H1 (cell line): Measurements from ENCODE around the gene FBXO38. TPM values are rescaled to one million over a fixed set of nuclear protein-coding genes. Genes with fewer than 3 reads are reported as not detected.

ENCODE experiments used
- CTCF ChIA-PET: fragments of 300-600 bp; sonication (Branson Sonifier 250); formaldehyde crosslinking; loops from one replicate; lab custom pipeline; 2021; ENCODE audit not compliant: partially characterized antibody; lab: Charles Lee
- POLR2A ChIA-PET: fragments of 300-600 bp; sonication (Branson Sonifier 250); formaldehyde crosslinking; loops from one replicate; lab custom pipeline; 2021; ENCODE audit warnings: inconsistent platforms; ENCODE audit not compliant: partially characterized antibody; lab: Charles Lee
- DNase-seq, 2 experiments: peaks; one replicate each; pipeline versions ENCODE4 v3.0.0 to v3.0.0-alpha.2; 2010 to 2022; ENCODE audit warnings: low spot score in 2 of 2, low read depth in 1 of 2, mixed read lengths in 1 of 2
- FAIRE-seq: peaks from 2 replicates; lab custom pipeline; 2011; peaks lifted over from hg19 to GRCh38; lab: Jason Lieb, UNC
- H2AFZ ChIP-seq: 2 replicates; pipeline ENCODE4 v1.8.1; 2012; ENCODE audit warnings: low read length, inconsistent platforms
- H2AK5ac ChIP-seq: 2 replicates; pipeline ENCODE4 v1.6.1; 2013; ENCODE audit warnings: low read depth, low read length
- H2BK120ac ChIP-seq: replicated peaks from 2 replicates; pipeline ENCODE3; 2013; ENCODE audit warnings: low read depth, low read length, inconsistent platforms
- H2BK12ac ChIP-seq: 2 replicates; pipeline ENCODE4 v1.6.1; 2013; ENCODE audit warnings: low read depth, low read length
- H2BK15ac ChIP-seq: 2 replicates; pipeline ENCODE4 v1.6.1; 2013; ENCODE audit warnings: low read length
- H2BK20ac ChIP-seq: 2 replicates; pipeline ENCODE4 v1.6.1; 2013; ENCODE audit warnings: low read length
- H2BK5ac ChIP-seq: 2 replicates; pipeline ENCODE4 v1.6.1; 2013; ENCODE audit warnings: low read depth, low read length
- H3K14ac ChIP-seq: 2 replicates; pipeline ENCODE4 v1.6.1; 2013; ENCODE audit warnings: inconsistent platforms; ENCODE audit not compliant: insufficient read length
- H3K18ac ChIP-seq: 2 replicates; pipeline ENCODE4 v1.6.1; 2013; ENCODE audit warnings: low read length; ENCODE audit errors: extremely low read depth
- H3K23ac ChIP-seq: 2 replicates; pipeline ENCODE4 v1.6.1; 2013; ENCODE audit warnings: inconsistent platforms; ENCODE audit not compliant: insufficient read length
- H3K23me2 ChIP-seq: 2 replicates; pipeline ENCODE4 v1.6.1; 2013; ENCODE audit warnings: low read depth, low read length
- H3K27ac ChIP-seq: 2 replicates; pipeline ENCODE4 v1.6.1; 2011; ENCODE audit warnings: low read depth, low read length, inconsistent platforms
- H3K27me3 ChIP-seq, 4 experiments: replicated peaks in 1 of 4; 1 replicate in 1 of 4; 2 replicates in 3 of 4; pipeline versions ENCODE4 v1.6.1 to v1.8.1; 2011 to 2013; ENCODE audit warnings: low read length in 3 of 4, mild to moderate bottlenecking in 3 of 4, inconsistent platforms in 2 of 4, mixed read lengths in 2 of 4, moderate library complexity in 1 of 4; ENCODE audit not compliant: control insufficient read depth in 3 of 4, insufficient read depth in 3 of 4; ENCODE audit errors: extremely low read depth in 1 of 4
- H3K36me3 ChIP-seq, 4 experiments: 2 replicates each; pipeline versions ENCODE4 v1.6.1 to v1.8.1; 2011 to 2013; ENCODE audit warnings: mild to moderate bottlenecking in 4 of 4, low read length in 3 of 4, moderate library complexity in 2 of 4, control low read depth in 1 of 4, inconsistent platforms in 1 of 4; ENCODE audit not compliant: insufficient read depth in 4 of 4, control insufficient read depth in 2 of 4
- H3K4ac ChIP-seq: replicated peaks from 2 replicates; pipeline ENCODE3; 2013; ENCODE audit warnings: low read length, low read depth, mixed read lengths, inconsistent platforms; ENCODE audit not compliant: insufficient read length
- H3K4me1 ChIP-seq, 4 experiments: replicated peaks in 1 of 4; 1 replicate in 1 of 4; 2 replicates in 3 of 4; pipeline versions ENCODE4 v1.6.1 to v1.8.1; 2011 to 2013; ENCODE audit warnings: low read length in 3 of 4, inconsistent platforms in 2 of 4, mixed read lengths in 1 of 4; ENCODE audit not compliant: insufficient read depth in 4 of 4, control insufficient read depth in 3 of 4
- H3K4me2 ChIP-seq, 2 experiments: 2 replicates each; pipeline versions ENCODE4 v1.6.1 to v1.8.1; 2011 to 2013; ENCODE audit warnings: low read depth in 2 of 2, low read length in 2 of 2, control low read depth in 1 of 2, inconsistent platforms in 1 of 2, mild to moderate bottlenecking in 1 of 2; ENCODE audit not compliant: insufficient read depth in 1 of 2
- H3K4me3 ChIP-seq, 4 experiments: fragments of 200-600, 300-600 bp in 1 of 4; sonication (generic), shearing (Covaris generic), sonication (Bioruptor Twin) in 1 of 4; 2 replicates each; pipeline versions ENCODE4 v1.5.1 to v1.8.1; 2011 to 2016; ENCODE audit warnings: low read length in 4 of 4, low read depth in 3 of 4, control low read depth in 2 of 4, inconsistent platforms in 2 of 4, mild to moderate bottlenecking in 2 of 4, mixed read lengths in 1 of 4, moderate library complexity in 1 of 4; ENCODE audit not compliant: insufficient read depth in 2 of 4; ENCODE audit errors: extremely low read depth in 1 of 4
- H3K56ac ChIP-seq: replicated peaks from 2 replicates; pipeline ENCODE3; 2013; ENCODE audit warnings: low read depth, mild to moderate bottlenecking, mixed read lengths, low read length, inconsistent platforms; ENCODE audit not compliant: insufficient read length
- H3K79me1 ChIP-seq: 2 replicates; pipeline ENCODE4 v1.6.1; 2013; ENCODE audit warnings: low read depth, low read length, control low read depth
- H3K79me2 ChIP-seq, 2 experiments: 2 replicates each; pipeline versions ENCODE4 v1.6.1 to v1.8.1; 2012 to 2013; ENCODE audit warnings: low read length in 2 of 2, mild to moderate bottlenecking in 2 of 2, inconsistent platforms in 1 of 2; ENCODE audit not compliant: insufficient read depth in 2 of 2, control insufficient read depth in 1 of 2
- H3K9ac ChIP-seq, 4 experiments: replicated peaks in 1 of 4; 1 replicate in 1 of 4; 2 replicates in 3 of 4; pipeline versions ENCODE4 v1.6.1 to v1.8.1; 2011 to 2013; ENCODE audit warnings: low read depth in 3 of 4, low read length in 3 of 4, control low read depth in 2 of 4, mild to moderate bottlenecking in 2 of 4, moderate library complexity in 2 of 4, inconsistent platforms in 1 of 4; ENCODE audit errors: extremely low read depth in 1 of 4
- H3K9me3 ChIP-seq, 2 experiments: 2 replicates each; pipeline versions ENCODE4 v1.6.1 to v1.8.1; 2012 to 2013; ENCODE audit warnings: mild to moderate bottlenecking in 2 of 2, moderate library complexity in 2 of 2, control low read depth in 1 of 2, inconsistent platforms in 1 of 2, low read depth in 1 of 2, low read length in 1 of 2, mixed read lengths in 1 of 2; ENCODE audit not compliant: insufficient read depth in 2 of 2
- H4K20me1 ChIP-seq, 2 experiments: replicated peaks in 1 of 2; 2 replicates each; pipeline versions ENCODE3 to v1.8.1; 2011 to 2013; ENCODE audit warnings: inconsistent platforms in 2 of 2, low read length in 2 of 2, mild to moderate bottlenecking in 1 of 2; ENCODE audit not compliant: insufficient read depth in 2 of 2, control insufficient read depth in 1 of 2
- H4K5ac ChIP-seq: 2 replicates; pipeline ENCODE4 v1.6.1; 2013; ENCODE audit warnings: low read length, low read depth, mixed read lengths, inconsistent platforms; ENCODE audit not compliant: insufficient read length
- H4K8ac ChIP-seq: 2 replicates; pipeline ENCODE4 v1.8.0; 2013; ENCODE audit warnings: mild to moderate bottlenecking, moderate library complexity, low read length, inconsistent platforms; ENCODE audit not compliant: insufficient read depth; ENCODE audit errors: extremely low read depth
- H4K91ac ChIP-seq: replicated peaks from 2 replicates; pipeline ENCODE3; 2013; ENCODE audit warnings: low read length, mixed read lengths, inconsistent platforms; ENCODE audit not compliant: insufficient read length
- WGBS, 2 experiments: shearing (Covaris generic) in 1 of 2; methylation state at CpG; one replicate each; pipeline versions ENCODE4 v1.1.6 to v1.1.7; 2013 to 2015; ENCODE audit warnings: low lambda C conversion rate in 2 of 2, mixed read lengths in 2 of 2, inconsistent platforms in 1 of 2, low coverage in 1 of 2, missing lambda C conversion rate in 1 of 2; ENCODE audit not compliant: insufficient replicate concordance in 2 of 2, insufficient coverage in 1 of 2, insufficient read length in 1 of 2; ENCODE audit errors: extremely low coverage in 1 of 2, missing lambda C conversion rate in 1 of 2; 5-methylcytosine and 5-hydroxymethylcytosine counted together
- polyA plus RNA-seq, 7 experiments: library from polyadenylated mRNA; depleted of rRNA in 3 of 7; stranded (reverse) in 5 of 7; unstranded in 2 of 7; fragments of >200 nt in 5 of 7; fragments of 200-250 nt in 2 of 7; gene quantifications; 1 replicate in 5 of 7; 2 replicates in 1 of 7; 4 replicates in 1 of 7; pipeline versions ENCODE4 v1.2.1 to v1.2.3, GENCODE V29; 2011 to 2013; ENCODE audit warnings: missing spikeins in 2 of 7, mixed read lengths in 2 of 7
- total RNA-seq: library from RNA; stranded (reverse); fragmentation: NEBNext Ultra II Directional; extraction: Animal tissue kit (Norgen Biotek cat#: 25700); gene quantifications from 2 replicates; pipeline ENCODE4 v1.2.1, GENCODE V29; 2021

FBXO38 gene
- total and polyA plus RNA-seq, 2 of the 8 experiments (the other 6 are each of a cell fraction or from before 2014, with no cell fraction given) = 9.1 to 34.3 TPM

GRCh38 chr5:148394587-148395019 lies 10.8 kb downstream of the FBXO38 start:
- Histone ChIP-seq H3K4me1 (peaks cover 4 to 21% (median 11%) of the 10 kb centered on the region in 4 experiments; a peak in 6 of 7 replicates), H3K18ac (no peak overlapping the region), H3K56ac (no peak overlapping the region), H2BK120ac (no peak overlapping the region), H4K8ac (no peak overlapping the region), H3K79me2 (peaks cover 0 to 46% of the 10 kb centered on the region in 2 experiments; a peak in 3 of 4 replicates), H3K23me2 (no peaks in the 10 kb centered on the region), H4K91ac (no peak overlapping the region), H3K4ac (no peak overlapping the region), H3K23ac (no peak overlapping the region), H3K36me3 (peaks cover 3 to 17% (median 6%) of the 10 kb centered on the region in 4 experiments; a peak in 5 of 8 replicates), H2AK5ac (no peak overlapping the region), H3K27me3 (no peaks in the 10 kb centered on the region), H3K79me1 (0 out of 2 replicates have a peak, but pooled peaks cover 2% of the 10 kb centered on the region), H2AFZ (no peak overlapping the region), H3K9me3 (no peaks in the 10 kb centered on the region), H3K9ac (no peak overlapping the region), H3K4me2 (no peak overlapping the region), H4K20me1 (no peaks in the 10 kb centered on the region), H3K4me3 (no peak overlapping the region), H2BK12ac (no peak overlapping the region), H3K14ac (no peak overlapping the region), H2BK20ac (no peak overlapping the region), H2BK5ac (no peak overlapping the region), H4K5ac (no peak overlapping the region), H2BK15ac (no peak overlapping the region), H3K27ac (no peak overlapping the region)
- FAIRE-seq (no peak), DNase-seq (no peak)
- WGBS, 2 experiments = 87% methylated on average over 3 of the region's 3 CpGs; no CpG with 5 or more reads in 1 of the 2 experiments
- ChIA-PET CTCF (interaction anchor here (1.5 kb wide), 1 partner anchor 49 kb away, joined by 3 read pairs; no protein-coding TSS in a partner anchor), POLR2A (interaction anchor here (2.3 kb wide), 1 partner anchor 10 kb away, joined by 13 read pairs; the partner anchor contains the start of gene FBXO38)
